B cell (primary cell): ENCODE data around the gene SUMF2. TPM values are rescaled to one million over a fixed set of nuclear protein-coding genes. Genes with fewer than 3 reads are reported as not detected.
"Not testable (repeated sequence)": the region's sequence is repeated elsewhere in the genome, so short reads cannot be mapped to it uniquely, and the experiment has no call there.

Source experiments
- ATAC-seq: fragments of 200-7000 bp; cut with Tn5 transposase; one replicate; pipeline ENCODE4 v1.10.0; 2021; ENCODE audit warnings: low read depth, mild to moderate bottlenecking, moderate number of reproducible peaks, moderate library complexity
- CTCF ChIA-PET: fragments of 350-600 bp; sonication (Branson Sonifier 250); formaldehyde crosslinking; loops from one replicate; lab custom pipeline; 2021; ENCODE audit warnings: antibody characterized with exemption, inconsistent platforms; lab: Charles Lee
- POLR2A ChIA-PET: fragments of 350-600 bp; sonication (Branson Sonifier 250); formaldehyde crosslinking; loops from one replicate; lab custom pipeline; 2021; ENCODE audit warnings: antibody characterized with exemption; lab: Charles Lee
- DNase-seq: peaks from one replicate; pipeline ENCODE4 v3.0.0; 2013
- H2AFZ ChIP-seq: 2 replicates; pipeline ENCODE4 v1.6.1; 2012; ENCODE audit warnings: mild to moderate bottlenecking, low read depth, low read length; ENCODE audit not compliant: insufficient read depth, poor library complexity, severe bottlenecking
- H3K27ac ChIP-seq, 2 donors: 1 replicate in 1 of 2; 2 replicates in 1 of 2; pipeline ENCODE4 v1.5.1; 2012 to 2013; ENCODE audit warnings: low read length in 2 of 2, mild to moderate bottlenecking in 2 of 2, moderate library complexity in 1 of 2
- H3K27me3 ChIP-seq, 4 experiments: fragments of 200-600 bp in 1 of 4; sonication (generic) in 1 of 4; replicated peaks in 1 of 4; 1 replicate in 2 of 4; 2 replicates in 2 of 4; pipeline versions ENCODE4 v1.6.1 to v1.7.0; 2013 to 2016; ENCODE audit warnings: low read length in 3 of 4, mild to moderate bottlenecking in 2 of 4, mixed read lengths in 1 of 4, moderate library complexity in 1 of 4; ENCODE audit not compliant: insufficient read depth in 4 of 4, control insufficient read depth in 3 of 4; ENCODE audit errors: control extremely low read depth in 1 of 4
- H3K36me3 ChIP-seq, 2 experiments: replicated peaks in 1 of 2; 1 replicate in 1 of 2; 2 replicates in 1 of 2; pipeline versions ENCODE4 v1.6.1 to v1.7.1; 2013; ENCODE audit warnings: low read length in 1 of 2; ENCODE audit not compliant: insufficient read depth in 2 of 2, control insufficient read depth in 1 of 2; ENCODE audit errors: control extremely low read depth in 1 of 2, extremely low read depth in 1 of 2
- H3K4me1 ChIP-seq, 2 donors: fragments of 200-600 bp in 1 of 2; sonication (generic) in 1 of 2; 1 replicate in 1 of 2; 2 replicates in 1 of 2; pipeline versions ENCODE4 v1.5.1 to v1.6.1; 2013 to 2017; ENCODE audit warnings: low read length in 2 of 2; ENCODE audit not compliant: control insufficient read depth in 2 of 2, insufficient read depth in 2 of 2
- H3K4me2 ChIP-seq: replicated peaks from 2 replicates; pipeline ENCODE3; 2012; ENCODE audit warnings: mild to moderate bottlenecking, low read depth, low read length; ENCODE audit not compliant: poor library complexity, severe bottlenecking
- H3K4me3 ChIP-seq, 5 experiments: fragments of 200-600 bp in 1 of 5; sonication (generic) in 1 of 5; 1 replicate in 3 of 5; 2 replicates in 2 of 5; pipeline versions ENCODE4 v1.5.1 to v1.7.0; 2011 to 2016; ENCODE audit warnings: low read length in 4 of 5, mild to moderate bottlenecking in 4 of 5, low read depth in 2 of 5, control low read depth in 1 of 5, moderate library complexity in 1 of 5; ENCODE audit not compliant: insufficient read depth in 1 of 5; ENCODE audit errors: control extremely low read depth in 1 of 5, extremely low read depth in 1 of 5
- H3K79me2 ChIP-seq: fragments of 200-600 bp; sonication (generic); one replicate; pipeline ENCODE4 v1.6.0; 2016; ENCODE audit warnings: low read length; ENCODE audit not compliant: control insufficient read depth, insufficient read depth
- H3K9ac ChIP-seq: fragments of 200-600 bp; sonication (generic); 2 replicates; pipeline ENCODE4 v1.6.1; 2017; ENCODE audit warnings: mild to moderate bottlenecking, low read length, moderate library complexity
- H3K9me3 ChIP-seq, 3 donors: one replicate each; pipeline versions ENCODE4 v1.6.1 to v1.7.1; 2013; ENCODE audit warnings: low read length in 2 of 3; ENCODE audit not compliant: control insufficient read depth in 2 of 3, insufficient read depth in 1 of 3; ENCODE audit errors: control extremely low read depth in 1 of 3
- H4K20me1 ChIP-seq: 2 replicates; pipeline ENCODE4 v1.6.0; 2012; ENCODE audit warnings: mild to moderate bottlenecking, low read length; ENCODE audit not compliant: insufficient read depth, control insufficient read depth, poor library complexity, severe bottlenecking
- H3K27ac Mint-ChIP-seq: one replicate; pipeline ENCODE4 v1.8.0; 2021; ENCODE audit warnings: mixed read lengths
- H3K27me3 Mint-ChIP-seq: one replicate; pipeline ENCODE4 v1.8.0; 2021; ENCODE audit warnings: mixed read lengths
- H3K4me1 Mint-ChIP-seq: one replicate; pipeline ENCODE4 v1.8.0; 2021; ENCODE audit warnings: mixed read lengths
- H3K4me3 Mint-ChIP-seq: one replicate; pipeline ENCODE4 v1.8.0; 2021; ENCODE audit warnings: mixed read lengths
- H3K9me3 Mint-ChIP-seq: one replicate; pipeline ENCODE4 v1.8.0; 2022; ENCODE audit warnings: mixed read lengths; ENCODE audit not compliant: insufficient read depth
- CTCF ChIP-seq: fragments of 200-600 bp; IDR thresholded peaks from one replicate; pipeline ENCODE4 v1.8.0; 2022; ENCODE audit warnings: antibody characterized with exemption, mild to moderate bottlenecking
- EZH2 ChIP-seq: IDR thresholded peaks from 2 replicates; pipeline ENCODE4 v1.6.1; 2012; ENCODE audit warnings: borderline replicate concordance, low read depth, mild to moderate bottlenecking, moderate library complexity, low read length; ENCODE audit not compliant: insufficient read depth, poor library complexity, severe bottlenecking
- WGBS: methylation state at CpG from one replicate; pipeline ENCODE4 v1.1.5; 2013; ENCODE audit warnings: missing lambda C conversion rate; ENCODE audit not compliant: insufficient coverage; 5-methylcytosine and 5-hydroxymethylcytosine counted together
- intact Hi-C: fragments of 100-400 bp; cut with micrococcal nuclease; formaldehyde crosslinking; loops from one replicate; pipeline ENCODE4 v1.10.0; 2022
- polyA plus RNA-seq: library from polyadenylated mRNA; depleted of rRNA; stranded (reverse); fragments of >200 nt; gene quantifications from 2 replicates; pipeline ENCODE4 v1.2.3, GENCODE V29; 2012
- total RNA-seq, 2 donors: library from RNA; stranded (reverse); fragments of 120-200 nt in 1 of 2; gene quantifications; 1 replicate in 1 of 2; 2 replicates in 1 of 2; pipeline versions ENCODE4 v1.2.3 to v1.2.4, GENCODE V29; 2013 to 2022

SUMF2 gene
- total and polyA plus RNA-seq, 2 donors (not counting 1 experiment from before 2014, with no cell fraction given) = 101 to 115 TPM

DNA sequence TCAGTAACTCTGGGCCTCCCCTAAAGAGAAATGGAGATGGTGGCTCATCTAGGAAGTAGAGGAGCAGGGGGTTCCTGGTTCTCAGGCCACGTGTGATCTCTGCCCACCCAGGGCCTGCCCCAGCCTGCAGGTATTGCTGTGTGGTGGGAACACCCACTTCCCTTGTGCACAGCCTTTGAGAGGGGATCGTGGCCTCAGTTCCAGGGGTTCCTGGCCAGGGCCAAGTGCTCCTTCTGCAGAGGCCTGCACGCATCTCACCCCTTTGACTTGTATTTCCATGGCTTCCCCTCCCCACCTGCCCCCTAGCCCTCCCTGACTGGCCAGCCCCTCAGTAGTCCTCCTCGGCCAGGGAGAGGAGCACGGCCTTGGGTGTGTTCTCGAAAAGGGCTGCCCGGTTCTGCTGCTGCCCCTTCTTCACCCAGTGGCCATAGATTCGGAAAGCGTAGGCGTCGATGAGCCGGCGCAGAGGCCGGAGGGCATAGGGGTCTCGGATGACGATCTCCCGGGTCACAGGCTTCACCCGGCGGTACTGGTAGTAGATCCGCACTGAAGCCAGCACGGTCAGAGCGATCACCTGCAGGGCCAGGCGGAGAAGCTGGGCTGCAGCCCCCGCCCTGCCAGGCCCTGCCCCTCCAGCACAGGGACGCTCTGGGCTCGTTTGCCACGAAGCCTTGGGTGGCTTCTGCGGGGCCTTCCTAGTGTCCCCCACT is 16.8 kb downstream of the SUMF2 start:
- DNase-seq, H3K9me3 ChIP-seq, H3K9me3 Mint-ChIP-seq, intact Hi-C loops, H3K79me2 ChIP-seq, CTCF ChIA-PET, ATAC-seq, H3K27ac ChIP-seq, H2AFZ ChIP-seq, H3K4me1 Mint-ChIP-seq, H3K27ac Mint-ChIP-seq, H3K4me1 ChIP-seq, H3K9ac ChIP-seq, H4K20me1 ChIP-seq, H3K4me3 ChIP-seq, H3K4me2 ChIP-seq, H3K27me3 Mint-ChIP-seq, H3K27me3 ChIP-seq, POLR2A ChIA-PET, H3K4me3 Mint-ChIP-seq: not testable (repeated sequence)
- WGBS = 96% methylated on average over 26 of the region's 28 CpGs
- peaks cover 0 to 42% of the 10 kb centered on the region in 2 experiments for H3K36me3 ChIP-seq

- Histone ChIP-seq H3K79me2 (no peaks in the 10 kb centered on the region), H3K27ac (no peak overlapping the region), H3K27me3 (no peaks in the 10 kb centered on the region), H3K9ac (no peak overlapping the region), H2AFZ (no peak overlapping the region), H3K4me3 (no peak overlapping the region), H3K4me2 (no peak overlapping the region), H3K36me3 (peaks cover 0 to 39% of the 10 kb centered on the region in 2 experiments), H3K4me1 (no peaks in the 10 kb centered on the region), H3K9me3 (no peaks in the 10 kb centered on the region), H4K20me1 (no peaks in the 10 kb centered on the region)
- POLR2A ChIA-PET = no interaction called here
- H3K4me1 Mint-ChIP-seq = no peaks in the 10 kb centered on the region
- TF ChIP-seq EZH2 (no peak), CTCF (no peak)
- H3K27ac Mint-ChIP-seq = no peak overlapping the region
- DNase-seq (no peak), ATAC-seq (no peak)
- intact Hi-C loops = no loop called here
- H3K27me3 Mint-ChIP-seq = no peaks in the 10 kb centered on the region
- CTCF ChIA-PET = interaction anchor here (0.6 kb wide), 1 partner anchor 684 kb away, joined by 3 read pairs; no protein-coding TSS in a partner anchor
- no peak overlapping the region for H3K4me3 Mint-ChIP-seq
- H3K9me3 Mint-ChIP-seq = no peaks in the 10 kb centered on the region
- 98% methylated on average over 28 of the region's 29 CpGs for WGBS
These were observed 17.7 kb downstream of the SUMF2 start for GRCh38 chr7:56081626-56082340.
